NCI-H524 treated with DMSO at 0.1 percent for 48 hours (cell line): ENCODE results near the gene CD58.
"Not testable (repeated sequence)": the region's sequence is repeated elsewhere in the genome, so short reads cannot be mapped to it uniquely, and the experiment has no call there.

Experiments
- DNase-seq: peaks from one replicate; lab custom pipeline; 2025; lab: John Stamatoyannopoulos, UW

The CD58 gene

GRCh38 chr1:116570358-116571214 is at the start of gene CD58:
Gene CD58 (minus strand): TSS chr1:116571026. CDS start chr1:116570972, 54 bp downstream.
- DNase-seq: peak; percentile 17

DNA sequence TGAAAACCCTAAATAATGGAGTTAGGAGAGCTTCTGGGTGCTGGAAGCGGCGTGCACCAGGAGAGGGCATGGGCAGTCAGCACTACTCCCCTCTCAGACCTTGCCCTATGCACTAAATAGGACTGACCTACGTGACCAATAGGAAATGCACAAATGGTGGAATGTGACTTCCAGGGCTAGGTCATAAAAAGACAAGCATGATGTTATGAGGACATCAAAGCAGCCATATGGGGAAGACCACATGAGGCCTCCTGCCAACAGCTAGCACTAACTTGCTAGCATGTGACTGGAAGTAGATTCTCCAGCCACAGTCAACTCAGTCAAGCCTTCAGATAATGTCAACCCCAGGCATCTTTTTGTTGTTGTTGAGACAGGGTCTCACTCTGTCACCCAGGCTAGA is 49.6 kb upstream of the CD58 start:
- not testable (repeated sequence) for DNase-seq

DNA sequence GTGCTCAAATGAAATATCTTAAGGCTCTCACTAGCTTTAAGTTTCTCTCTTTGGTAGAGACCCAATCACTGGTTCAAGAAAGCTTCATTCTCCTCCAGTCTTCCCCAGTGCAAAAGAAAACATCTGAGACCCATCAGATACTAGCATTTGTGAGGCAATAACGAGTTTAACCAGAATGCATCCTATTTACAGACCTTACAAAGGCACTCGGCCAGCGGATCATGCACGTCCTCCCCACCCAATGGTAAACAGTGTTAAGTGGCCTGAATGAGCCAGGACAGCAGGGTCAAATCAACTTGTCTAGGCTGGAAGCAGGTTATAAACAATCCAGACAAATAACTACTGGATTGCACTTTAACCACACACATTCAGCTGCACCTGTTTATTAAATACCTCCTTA is 48.3 kb upstream of the CD58 start:
- not testable (repeated sequence) for DNase-seq

DNA sequence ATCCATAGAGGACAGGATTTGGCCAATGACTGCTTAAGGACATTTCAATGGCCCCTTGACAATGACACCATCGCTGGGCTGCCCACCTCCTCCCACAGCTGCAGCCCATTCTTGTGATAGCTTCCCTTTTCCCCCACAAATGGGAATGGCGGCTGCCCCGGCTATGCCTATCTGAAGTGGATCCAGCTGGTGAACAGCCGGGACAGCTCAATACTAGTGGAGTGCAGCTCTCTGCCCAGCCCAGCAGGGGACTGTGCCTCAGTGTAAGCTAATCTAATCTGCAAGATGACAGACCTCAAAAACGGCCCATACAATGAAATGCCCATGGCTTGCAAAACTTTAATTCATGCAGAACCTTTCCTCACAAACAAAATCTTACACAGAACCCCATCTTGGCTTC is 47.0 kb upstream of the CD58 start:
- not testable (repeated sequence) for DNase-seq

- DNase-seq: not testable (repeated sequence)
Observed at GRCh38 chr1:116613825-116614224, 43.0 kb upstream of the CD58 start.

- DNase-seq: peak; percentile 69
Observed at GRCh38 chr1:116609801-116610371, 39.1 kb upstream of the CD58 start.

DNA sequence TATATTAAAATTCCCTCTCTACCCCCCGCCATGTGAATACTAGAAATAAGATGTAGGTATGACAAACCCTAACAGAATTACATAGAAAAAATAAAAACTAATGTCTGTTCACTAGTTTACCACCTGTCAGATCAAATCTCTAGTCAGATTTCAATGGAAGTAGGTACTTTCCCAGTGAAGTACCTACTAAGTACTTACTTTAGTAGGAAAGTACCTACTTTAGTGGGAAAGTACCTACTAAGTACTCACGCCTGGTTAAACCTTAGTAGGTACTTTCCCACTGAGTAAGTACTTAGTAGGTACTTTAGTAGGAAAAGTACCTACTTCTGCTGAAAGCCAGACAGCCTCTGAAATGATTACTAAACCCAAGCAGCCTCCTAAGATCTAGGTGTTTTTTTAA is 38.0 kb upstream of the CD58 start:
- DNase-seq: not testable (repeated sequence)

DNA sequence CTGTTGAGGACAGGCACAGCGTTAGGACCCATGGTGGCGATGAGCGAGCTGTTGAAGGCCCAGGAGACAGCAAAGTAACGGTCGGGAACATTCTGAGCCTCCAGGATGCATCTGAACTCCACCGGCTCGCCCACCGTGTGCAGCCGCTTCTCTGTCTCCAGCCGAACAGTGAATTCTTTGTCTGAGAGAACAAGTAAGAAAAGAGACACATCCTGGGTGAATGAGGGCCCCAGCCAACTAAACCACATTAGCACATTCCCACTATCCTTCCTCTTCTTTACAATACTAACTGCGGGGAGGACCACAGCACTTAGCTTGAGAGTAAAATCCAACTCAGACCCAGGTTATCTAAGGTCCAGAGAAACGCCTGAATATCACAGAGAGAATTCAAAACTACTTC is 37.3 kb upstream of the CD58 start:
- not testable (repeated sequence) for DNase-seq

GRCh38 chr1:116607463-116607862 is 36.6 kb upstream of the CD58 start:
- not testable (repeated sequence) for DNase-seq

- not testable (repeated sequence) for DNase-seq
Observed at GRCh38 chr1:116606067-116606466, 35.2 kb upstream of the CD58 start.

DNA sequence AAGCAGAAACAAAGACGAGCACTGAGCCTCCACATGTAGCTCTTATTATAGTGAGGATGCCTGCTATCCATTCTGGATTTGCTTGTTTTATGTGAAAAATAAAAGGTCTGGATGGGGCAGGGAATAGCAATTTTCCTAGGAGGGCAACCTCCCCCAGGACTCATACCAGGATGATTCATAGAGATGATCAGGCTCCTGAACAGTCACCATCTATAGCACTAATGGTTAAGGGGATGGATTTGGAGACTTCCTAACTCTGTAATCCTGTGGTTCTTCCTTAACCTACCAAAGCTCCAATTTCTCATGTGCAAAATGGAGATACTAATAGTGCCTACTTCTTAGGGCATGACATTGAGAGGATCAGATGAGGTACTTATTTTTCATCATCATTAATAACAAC is 34.5 kb upstream of the CD58 start:
- no peak for DNase-seq

GRCh38 chr1:116604408-116604807 is 33.6 kb upstream of the CD58 start:
- not testable (repeated sequence) for DNase-seq

GRCh38 chr1:116603646-116604045 is 32.8 kb upstream of the CD58 start:
- not testable (repeated sequence) for DNase-seq

DNA sequence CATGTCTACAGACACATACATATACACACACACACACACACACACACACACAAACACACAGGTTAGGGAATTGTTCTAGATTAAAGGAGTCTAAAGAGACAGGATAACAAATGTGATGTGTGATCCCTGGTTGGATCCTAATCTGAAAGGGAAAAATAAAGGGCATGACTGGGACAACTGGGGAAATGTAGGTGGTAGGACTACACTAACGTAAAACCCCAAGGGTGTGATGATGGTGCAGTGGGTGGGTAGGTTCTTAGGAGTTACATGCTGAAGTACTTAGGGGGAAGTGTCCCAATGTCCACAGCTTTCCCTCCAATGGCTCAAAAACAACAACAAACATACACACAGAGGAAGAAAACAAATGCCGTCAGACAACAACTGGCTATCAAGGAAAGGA is 28.5 kb upstream of the CD58 start:
- DNase-seq: not testable (repeated sequence)

GRCh38 chr1:116598420-116599036 is 27.7 kb upstream of the CD58 start:
- not testable (repeated sequence) for DNase-seq

GRCh38 chr1:116597388-116597787 is 26.6 kb upstream of the CD58 start:
- DNase-seq: not testable (repeated sequence)

DNA sequence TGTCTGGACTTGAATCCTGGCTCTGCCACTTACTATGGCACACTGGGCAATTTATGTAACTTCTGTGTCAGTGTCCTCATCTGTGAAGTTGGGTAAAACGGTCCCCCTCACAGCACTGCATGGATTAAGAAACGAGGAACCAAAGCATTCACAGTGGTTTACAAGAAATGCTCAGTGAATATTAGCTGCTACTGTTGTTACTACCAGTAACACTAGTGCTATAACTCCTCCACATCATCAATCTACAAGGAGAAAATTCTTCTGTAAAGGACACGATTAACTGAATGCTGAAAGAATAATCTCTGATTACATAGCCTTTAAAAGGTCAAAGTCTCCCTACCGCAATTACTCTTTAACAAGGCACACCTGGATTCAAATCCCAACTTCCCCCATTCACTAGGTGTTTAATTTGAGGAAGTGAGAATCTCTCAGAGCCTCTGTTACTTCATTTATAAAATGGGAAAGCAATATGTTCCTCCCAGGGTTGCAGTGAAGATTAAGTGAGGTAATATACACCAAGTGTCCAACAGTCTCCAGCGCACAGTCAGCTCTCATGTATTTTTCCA is 26.0 kb upstream of the CD58 start:
- not testable (repeated sequence) for DNase-seq

DNA sequence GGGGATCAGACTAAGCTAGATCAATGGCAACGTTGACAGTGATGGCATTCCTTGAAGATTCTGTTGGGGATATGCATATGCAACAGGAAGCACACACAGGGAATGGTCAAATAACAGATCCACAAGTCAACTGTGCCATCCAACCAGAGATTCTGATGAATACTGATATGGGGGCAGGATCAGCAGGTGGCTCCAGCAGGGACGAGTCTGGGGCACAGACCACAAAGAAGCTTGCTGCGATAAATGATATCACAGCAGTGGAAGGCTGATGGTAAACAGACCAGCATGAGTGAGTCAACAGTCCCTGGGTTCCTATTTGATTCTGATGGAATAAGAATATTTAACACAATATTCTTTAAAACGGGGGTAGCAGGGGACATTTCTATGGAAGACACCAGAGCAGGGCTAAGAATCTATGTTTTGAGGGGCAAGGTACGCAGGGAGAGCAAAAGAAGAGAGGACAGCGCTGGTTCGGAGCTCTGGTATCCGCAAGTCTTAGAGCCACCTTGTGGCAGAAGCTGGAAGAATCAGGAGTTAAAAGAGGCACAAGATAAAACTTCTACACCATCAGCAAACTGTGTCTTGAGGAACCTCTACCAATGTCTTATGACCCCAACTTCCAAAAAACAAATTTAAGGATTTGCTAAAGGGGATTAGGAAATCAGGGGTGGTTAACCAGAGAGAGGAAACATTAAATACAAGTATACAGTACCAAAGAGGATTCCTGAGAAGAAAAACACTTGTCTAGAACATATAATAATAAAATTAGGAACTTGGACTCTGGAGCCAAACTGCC is 25.3 kb upstream of the CD58 start:
- DNase-seq: not testable (repeated sequence)

DNA sequence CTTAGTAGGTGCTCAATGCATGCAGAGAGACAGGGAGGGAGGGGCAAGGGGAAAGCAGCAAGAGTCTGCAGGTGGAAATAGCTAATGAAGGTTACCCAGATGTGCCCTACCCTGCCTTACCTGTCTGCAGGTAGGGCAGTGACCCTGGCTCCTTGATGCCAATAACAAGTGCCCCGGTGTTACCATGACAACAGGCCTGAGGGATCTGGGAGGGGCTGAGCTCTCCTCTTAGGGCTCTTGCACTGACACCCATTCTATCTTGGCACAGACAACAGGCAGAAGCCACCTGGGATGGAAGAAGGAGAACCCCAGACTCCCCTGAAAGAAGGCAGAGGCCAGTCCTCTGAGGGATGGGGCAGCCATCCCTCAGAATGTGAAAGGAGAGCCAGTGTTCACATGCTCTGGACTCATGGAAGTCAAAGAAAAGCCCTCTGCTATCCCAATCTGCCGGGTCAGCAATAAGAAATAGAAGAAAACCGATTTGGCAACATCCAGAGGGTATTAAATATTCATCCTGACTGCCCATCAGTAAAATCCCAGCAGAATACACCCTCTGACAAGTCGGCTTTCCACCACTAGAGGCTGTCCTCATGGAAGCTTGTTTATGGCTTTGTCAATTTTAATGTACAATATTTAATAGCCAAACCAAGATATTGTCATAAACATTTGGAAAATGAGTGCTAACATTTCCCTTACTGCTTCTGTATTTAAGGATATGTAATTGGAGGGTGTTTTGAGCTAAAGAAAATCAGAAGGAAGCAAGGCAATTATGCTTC is 24.4 kb upstream of the CD58 start:
- DNase-seq: not testable (repeated sequence)

GRCh38 chr1:116593977-116594376 is 23.2 kb upstream of the CD58 start:
- not testable (repeated sequence) for DNase-seq

- not testable (repeated sequence) for DNase-seq
Observed at GRCh38 chr1:116593401-116593800, 22.6 kb upstream of the CD58 start.
